AG04449 (cell line): Measurements from ENCODE around the gene TAF6L.

Source experiments
- CTCF ChIA-PET: fragments of 350-600 bp; formaldehyde crosslinking; extraction: SDS; loops from one replicate; lab custom pipeline; 2021; ENCODE audit warnings: antibody characterized with exemption; lab: Yijun Ruan, JAX
- POLR2A ChIA-PET: fragments of 400-600, 350-600 bp; formaldehyde crosslinking; extraction: SDS; loops from one replicate; lab custom pipeline; 2020; ENCODE audit warnings: antibody characterized with exemption, inconsistent platforms; lab: Yijun Ruan, JAX
- DNase-seq: peaks from one replicate; pipeline ENCODE4 v3.0.0-alpha.2; 2010; ENCODE audit warnings: low read depth, low spot score
- H3K4me3 ChIP-seq: 2 replicates; pipeline ENCODE4 v1.5.1; 2011; ENCODE audit warnings: low read depth, mild to moderate bottlenecking, control low read depth, low read length
- TF ChIP-seq, protein P1 (sequence below): IDR thresholded peaks from one replicate; pipeline ENCODE4 v1.5.1; 2011; ENCODE audit warnings: mild to moderate bottlenecking, moderate library complexity, low read length, control low read depth, inconsistent platforms; ENCODE audit not compliant: insufficient read depth; ENCODE audit errors: missing control alignments

The TAF6L gene

DNA sequence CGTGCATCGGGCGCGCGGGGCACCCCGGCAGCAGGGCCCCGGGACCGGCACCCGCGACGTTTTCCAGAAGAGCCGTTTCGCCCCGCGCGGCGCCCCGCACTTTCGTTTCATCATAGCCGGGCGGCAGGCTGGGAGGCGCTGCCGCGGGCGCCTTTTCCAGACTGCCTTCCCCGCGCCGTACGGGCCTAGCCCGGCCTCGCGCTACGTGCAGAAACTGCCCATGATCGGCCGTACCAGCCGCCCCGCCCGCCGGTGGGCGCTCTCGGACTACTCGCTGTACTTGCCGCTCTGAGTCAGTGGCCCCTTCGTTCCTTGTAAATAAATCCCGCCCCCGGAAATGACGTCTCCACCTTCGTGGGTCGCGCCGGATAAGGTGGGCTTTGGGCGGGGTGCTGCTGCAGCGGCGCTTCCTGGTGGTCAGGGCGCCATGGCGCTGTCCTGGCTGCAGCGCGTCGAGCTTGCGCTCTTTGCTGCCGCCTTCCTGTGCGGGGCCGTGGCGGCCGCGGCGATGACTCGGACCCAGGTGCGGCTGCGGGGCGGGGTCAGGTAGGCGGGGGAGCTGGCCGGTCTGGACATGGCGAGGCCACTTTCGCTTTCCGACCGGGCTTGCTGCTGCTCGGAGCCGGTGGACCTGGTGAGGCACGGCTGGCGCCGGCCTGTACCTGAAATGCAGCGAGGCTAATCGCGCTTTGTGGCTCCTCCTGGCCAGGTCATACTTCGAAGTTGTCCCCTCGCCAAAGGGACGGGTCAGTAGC lies 16.0 kb downstream of the TAF6L start, which contains the start of gene TMEM179B:
TSS of gene TMEM179B (plus strand) at position 398 of the 755 bp plus-strand sequence. CDS start at position 428, 30 bp downstream.
- POLR2A ChIA-PET, result interaction anchor here (0.5 to 3.7 kb wide), 17 partner anchors 9 to 122 kb away, joined by 3 to 41 read pairs (median 4); partner anchors contain the start of genes C11orf98, CSKMT, HNRNPUL2 and STX5
- TF ChIP-seq, protein P1, sequence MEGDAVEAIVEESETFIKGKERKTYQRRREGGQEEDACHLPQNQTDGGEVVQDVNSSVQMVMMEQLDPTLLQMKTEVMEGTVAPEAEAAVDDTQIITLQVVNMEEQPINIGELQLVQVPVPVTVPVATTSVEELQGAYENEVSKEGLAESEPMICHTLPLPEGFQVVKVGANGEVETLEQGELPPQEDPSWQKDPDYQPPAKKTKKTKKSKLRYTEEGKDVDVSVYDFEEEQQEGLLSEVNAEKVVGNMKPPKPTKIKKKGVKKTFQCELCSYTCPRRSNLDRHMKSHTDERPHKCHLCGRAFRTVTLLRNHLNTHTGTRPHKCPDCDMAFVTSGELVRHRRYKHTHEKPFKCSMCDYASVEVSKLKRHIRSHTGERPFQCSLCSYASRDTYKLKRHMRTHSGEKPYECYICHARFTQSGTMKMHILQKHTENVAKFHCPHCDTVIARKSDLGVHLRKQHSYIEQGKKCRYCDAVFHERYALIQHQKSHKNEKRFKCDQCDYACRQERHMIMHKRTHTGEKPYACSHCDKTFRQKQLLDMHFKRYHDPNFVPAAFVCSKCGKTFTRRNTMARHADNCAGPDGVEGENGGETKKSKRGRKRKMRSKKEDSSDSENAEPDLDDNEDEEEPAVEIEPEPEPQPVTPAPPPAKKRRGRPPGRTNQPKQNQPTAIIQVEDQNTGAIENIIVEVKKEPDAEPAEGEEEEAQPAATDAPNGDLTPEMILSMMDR, result peak; percentile 62
- peak within 1 kb of the TSS; percentile 95 for H3K4me3 ChIP-seq
- peak; percentile 86 for DNase-seq
- CTCF ChIA-PET, result interaction anchor here (0.6 to 5.1 kb wide), 45 partner anchors 9 to 426 kb away, joined by 3 to 189 read pairs (median 5); partner anchors contain the start of genes POLR2G, STX5, TAF6L and TEX54

DNA sequence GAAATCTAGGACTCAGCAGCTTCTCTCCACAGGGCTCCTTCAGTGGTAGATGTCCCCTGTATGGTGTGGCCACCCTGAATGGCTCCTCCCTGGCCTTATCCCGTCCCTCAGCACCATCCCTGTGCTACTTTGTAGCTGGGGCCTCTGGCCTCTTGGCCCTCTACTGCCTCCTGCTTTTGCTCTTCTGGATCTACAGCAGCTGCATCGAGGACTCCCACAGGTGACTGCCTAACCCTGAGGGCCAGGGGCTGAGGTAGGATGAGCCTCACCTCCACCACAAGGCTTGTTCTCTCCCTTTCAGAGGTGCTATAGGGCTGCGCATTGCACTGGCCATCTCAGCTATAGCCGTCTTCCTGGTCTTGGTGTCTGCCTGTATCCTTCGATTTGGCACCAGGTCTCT lies 17.8 kb downstream of the TAF6L start:
- H3K4me3 ChIP-seq, result no peak overlapping the region; the same call in 1 of the 2 replicates
- POLR2A ChIA-PET, result interaction anchor here (0.5 to 3.7 kb wide), 4 partner anchors 14 to 67 kb away, joined by 3 to 41 read pairs (median 4); partner anchors contain the start of gene ZBTB3
- CTCF ChIA-PET, result interaction anchor here (0.6 to 5.1 kb wide), 6 partner anchors 13 to 114 kb away, joined by 3 to 189 read pairs (median 7); partner anchors contain the start of genes TAF6L and ZBTB3
- DNase-seq, result no peak
- TF ChIP-seq, protein P1, result no peak

DNA sequence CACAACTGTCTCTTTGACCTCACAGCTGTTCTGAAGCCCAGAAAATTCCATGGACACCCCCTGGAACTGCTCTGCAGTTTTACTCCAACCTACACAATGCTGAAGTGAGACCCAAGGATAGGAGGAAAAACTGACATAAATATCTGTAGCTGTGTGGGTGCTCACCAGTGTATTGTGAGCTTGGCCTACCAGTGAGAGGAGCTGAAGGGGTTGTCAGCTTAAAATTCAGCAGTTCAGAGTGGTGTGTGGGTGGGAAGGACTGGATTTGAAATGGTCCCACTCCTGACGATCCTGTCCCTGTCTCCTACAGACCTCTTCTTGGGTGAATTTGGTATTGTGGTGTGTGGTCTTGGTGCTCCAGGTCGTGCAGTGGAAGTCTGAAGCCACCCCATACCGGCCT lies 18.4 kb downstream of the TAF6L start:
- CTCF ChIA-PET, result interaction anchor here (0.6 to 3.0 kb wide), 7 partner anchors 12 to 115 kb away, joined by 3 to 11 read pairs (median 3); partner anchors contain the start of gene ZBTB3
- TF ChIP-seq, protein P1, result no peak
- POLR2A ChIA-PET, result interaction anchor here (0.7 to 1.4 kb wide), 6 partner anchors 16 to 66 kb away, joined by 3 to 5 read pairs (median 3); partner anchors contain the start of genes HNRNPUL2, NXF1 and ZBTB3

DNA sequence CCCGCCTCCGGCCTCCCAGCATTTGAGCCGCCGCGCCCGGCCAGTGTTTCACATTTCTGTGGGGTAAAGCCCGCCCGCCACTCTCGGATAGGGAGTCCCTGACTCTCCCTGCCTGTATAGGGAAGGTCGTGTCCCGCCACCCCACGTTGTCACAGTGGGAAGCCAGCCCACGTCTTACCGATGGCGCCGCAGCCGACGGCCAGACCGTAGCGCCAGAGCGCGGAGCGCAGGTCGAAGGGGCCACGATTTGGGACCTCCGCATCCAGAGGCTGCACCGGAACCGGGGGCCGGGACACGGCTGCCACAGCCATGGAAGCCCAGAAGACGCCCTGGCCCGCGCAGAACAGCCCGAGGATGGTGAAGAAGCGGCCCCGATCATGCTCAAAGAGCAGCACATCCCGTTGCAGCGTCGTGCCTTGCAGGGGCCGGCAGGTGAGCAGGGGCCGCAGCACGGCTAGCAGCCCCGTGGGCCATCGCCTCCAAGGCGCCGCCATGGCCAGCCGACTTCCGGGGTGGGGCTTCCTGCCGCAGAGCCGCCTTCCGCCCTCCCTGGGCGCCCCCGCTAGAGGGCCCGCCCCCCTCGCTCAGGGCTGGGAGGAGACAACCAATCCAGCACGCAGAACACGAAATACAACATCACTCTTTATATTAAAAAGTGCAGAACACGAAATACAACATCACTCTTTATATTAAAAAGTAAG lies 20.5 kb downstream of the TAF6L start, which contains the start of gene TMEM223:
TSS of gene TMEM223 (minus strand) at position 506 of the 701 bp plus-strand sequence. CDS start at position 494, 12 bp downstream.
- TF ChIP-seq, protein P1, result peak; percentile 31
- CTCF ChIA-PET, result interaction anchor here (1.1 to 1.5 kb wide), 2 partner anchors 16 to 65 kb away, joined by 3 to 4 read pairs; no protein-coding TSS in a partner anchor
- no peak for DNase-seq
- peak within 1 kb of the TSS; percentile 93 for H3K4me3 ChIP-seq
- POLR2A ChIA-PET, result interaction anchor here (0.6 to 2.0 kb wide), 5 partner anchors 12 to 50 kb away, joined by 3 to 7 read pairs (median 3); partner anchors contain the start of gene STX5

More for the DNA sequence above, 18.4 kb downstream of the TAF6L start:
- no peak overlapping the region; the same call in 1 of the 2 replicates for H3K4me3 ChIP-seq
- no peak for DNase-seq

DNA sequence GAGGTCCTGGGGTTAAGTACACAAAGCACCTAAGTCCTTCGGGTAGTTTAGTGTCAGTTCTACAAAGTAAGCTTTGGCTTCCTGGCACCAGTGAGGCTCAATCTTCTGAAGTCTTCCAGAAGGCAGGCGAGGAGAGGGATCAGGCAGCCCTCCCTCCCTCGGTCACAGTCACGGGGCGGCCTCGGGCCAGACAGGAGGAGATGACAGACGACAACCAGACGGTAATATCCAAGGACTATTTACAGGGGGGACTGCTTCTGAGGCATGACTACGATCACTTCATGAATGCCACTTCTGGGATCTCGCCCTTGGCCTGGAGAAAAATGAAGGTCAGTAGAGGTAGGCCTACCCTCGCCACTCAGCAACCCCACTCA lies 21.0 kb downstream of the TAF6L start:
- POLR2A ChIA-PET, result interaction anchor here (0.6 to 2.0 kb wide), 4 partner anchors 12 to 49 kb away, joined by 3 to 7 read pairs (median 4); partner anchors contain the start of gene STX5
- CTCF ChIA-PET, result no interaction called here
- TF ChIP-seq, protein P1, result no peak
- peak overlapping the region; percentile 33 for H3K4me3 ChIP-seq
- no peak for DNase-seq
